ENCODE measurements around the gene CCT7. TPM values are rescaled to one million over a fixed set of nuclear protein-coding genes. Genes with fewer than 3 reads are reported as not detected.

CCT7 gene
- total and polyA plus RNA-seq, 2 experiments from 2014 or later, result 190 to 197 TPM

Small RNA genes lying within 50 kb of the gene (small RNA-seq; reads per million reads assigned to genes)
- not detected for gene RNU6-111P

Other genes starting within 250 kb of the CCT7 start
- 25.7 and 34.6 TPM in 2 replicates for gene SFXN5, start 162.6 kb upstream of the CCT7 start, total RNA-seq
- gene SFXN5, start 162.6 kb upstream of the CCT7 start, polyA plus RNA-seq, result 25.8 and 26.1 TPM in 2 replicates
- gene RAB11FIP5, start 121.4 kb upstream of the CCT7 start, total RNA-seq, result 33.7 and 34.7 TPM in 2 replicates
- gene RAB11FIP5, start 121.4 kb upstream of the CCT7 start, polyA plus RNA-seq, result 31.1 and 33.5 TPM in 2 replicates
- not detected in 2 replicates for gene NOTO, start 31.7 kb upstream of the CCT7 start, total RNA-seq
- not detected in 2 replicates for gene NOTO, start 31.7 kb upstream of the CCT7 start, polyA plus RNA-seq
- 15.5 and 28.3 TPM in 2 replicates for gene SMYD5, start 20.1 kb upstream of the CCT7 start, total RNA-seq
- gene SMYD5, start 20.1 kb upstream of the CCT7 start, polyA plus RNA-seq, result 10.0 and 16.9 TPM in 2 replicates
- gene PRADC1, start 1.1 kb upstream of the CCT7 start, total RNA-seq, result 26.9 and 36.6 TPM in 2 replicates
- 31.6 and 39.7 TPM in 2 replicates for gene PRADC1, start 1.1 kb upstream of the CCT7 start, polyA plus RNA-seq
- gene FBXO41, start 50.2 kb downstream of the CCT7 start, total RNA-seq, result 0.92 and 2.1 TPM in 2 replicates
- gene FBXO41, start 50.2 kb downstream of the CCT7 start, polyA plus RNA-seq, result 1.2 and 1.3 TPM in 2 replicates
- gene EGR4, start 59.2 kb downstream of the CCT7 start, total RNA-seq, result 0.23 TPM in 1 of 2 replicates, not detected in the other
- 0.78 and 1.9 TPM in 2 replicates for gene EGR4, start 59.2 kb downstream of the CCT7 start, polyA plus RNA-seq
- gene ALMS1, start 151.5 kb downstream of the CCT7 start, total RNA-seq, result 14.5 and 17.5 TPM in 2 replicates
- 4.6 and 5.4 TPM in 2 replicates for gene ALMS1, start 151.5 kb downstream of the CCT7 start, polyA plus RNA-seq

Measured in hepatocyte (in vitro differentiated cells).